ENCODE results near the gene TMEM223.
"Not testable (repeated sequence)": the region's sequence is repeated elsewhere in the genome, so short reads cannot be mapped to it uniquely, and the experiment has no call there.

The TMEM223 gene

DNA sequence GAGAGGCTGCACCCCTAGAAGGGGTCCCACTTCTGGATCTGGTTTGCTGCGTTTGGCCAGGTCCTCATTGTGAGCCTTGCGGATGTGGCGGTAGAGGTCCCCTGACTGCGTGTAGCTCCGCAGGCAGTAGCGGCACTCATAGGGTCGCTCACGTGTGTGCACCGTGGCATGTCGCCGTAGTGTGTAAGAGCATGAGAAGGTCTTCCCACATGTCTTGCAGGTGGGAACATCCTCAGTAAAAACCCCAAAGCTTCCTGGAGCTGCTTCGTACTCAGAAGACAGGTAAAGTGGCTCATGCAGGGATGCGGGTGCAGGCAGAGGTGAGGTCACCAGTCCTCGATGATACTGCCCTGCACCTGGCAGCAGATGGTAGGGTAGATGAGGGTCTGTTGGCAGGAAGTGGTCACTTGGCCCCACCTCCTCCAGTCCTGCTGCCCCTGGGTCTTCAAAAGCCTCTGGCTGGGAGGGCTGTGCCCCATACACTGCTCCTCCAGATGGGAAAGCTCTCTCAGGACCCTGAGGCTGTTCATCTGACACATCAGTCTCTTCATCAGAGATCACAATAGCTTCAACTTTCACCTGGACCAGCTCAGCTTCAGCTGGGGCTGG lies 39.5 kb downstream of the TMEM223 start:
- DNase-seq: no peak

DNA sequence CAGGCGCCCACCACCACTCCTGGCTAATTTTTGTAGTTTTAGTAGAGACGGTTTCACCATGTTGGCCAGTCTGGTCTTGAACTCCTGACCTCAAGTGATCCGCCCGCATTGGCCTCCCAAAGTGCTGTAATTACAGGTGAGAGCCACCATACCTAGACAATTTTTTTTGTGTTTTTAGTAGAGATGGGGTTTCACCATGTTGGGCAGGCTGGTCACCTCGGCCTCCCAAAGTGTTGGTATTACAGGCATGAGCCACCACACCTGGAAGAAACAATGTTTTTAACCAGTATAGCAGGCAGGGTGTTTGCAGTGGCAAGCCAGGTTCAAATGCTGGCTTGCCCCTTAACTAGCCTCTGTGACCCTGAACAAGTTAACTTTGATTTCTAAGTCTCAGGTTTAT lies 41.9 kb downstream of the TMEM223 start:
- DNase-seq: not testable (repeated sequence)

DNA sequence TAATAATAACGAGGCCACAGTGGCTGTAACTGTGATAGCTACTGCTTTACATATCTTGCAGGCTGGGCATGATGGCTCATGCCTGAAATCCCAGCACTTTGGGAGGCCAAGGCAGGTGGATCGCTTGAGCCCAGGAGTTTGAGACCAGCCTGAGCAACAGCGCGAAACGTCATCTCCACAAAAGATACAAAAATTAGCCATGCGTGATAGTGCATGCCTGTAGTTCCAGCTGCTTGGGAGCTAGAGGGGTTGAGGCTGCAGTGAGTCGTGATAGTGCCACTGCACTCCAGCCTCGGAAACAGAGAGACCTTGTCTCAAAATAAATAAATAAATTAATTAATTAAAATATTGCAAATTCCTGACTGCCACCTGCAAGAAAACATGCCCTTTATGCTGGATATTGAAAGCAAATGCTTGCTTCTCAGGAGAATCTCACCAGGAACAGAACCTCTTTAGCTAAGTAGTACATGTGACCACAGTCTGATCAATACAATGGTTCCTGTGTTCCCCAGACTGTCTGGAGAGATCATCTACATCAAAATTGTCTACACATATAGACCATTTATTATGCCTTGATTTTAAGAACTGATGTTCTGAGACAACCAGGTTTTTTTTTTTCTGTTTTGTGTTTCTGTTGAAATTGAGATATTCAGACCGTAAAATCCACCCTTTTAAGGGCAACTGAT lies 44.2 kb downstream of the TMEM223 start:
- no peak for DNase-seq
